Measurements from ENCODE around the gene RAB11FIP3.

RAB11FIP3 gene

GRCh38 chr16:535446-536405, 110.3 kb downstream of the RAB11FIP3 start:
- Histone ChIP-seq H3K9me3 (ENCODE audit: insufficient read depth, low read depth, low read length) (no peaks in the 10 kb centered on the region), H3K4me1 (ENCODE audit: insufficient read depth, low read length) (no peaks in the 10 kb centered on the region), H3K36me3 (ENCODE audit: insufficient read depth, low read depth, low read length) (no peaks in the 10 kb centered on the region; the same call in 1 of the 2 replicates), H3K27ac (ENCODE audit: low read length) (no peak overlapping the region), H3K27me3 (ENCODE audit: insufficient read depth, low read length) (no peaks in the 10 kb centered on the region), H3K4me3 (ENCODE audit: low read length) (no peak overlapping the region), H3K9ac (ENCODE audit: low read depth, low read length) (no peak overlapping the region)

GRCh38 chr16:536746-537145, 111.3 kb downstream of the RAB11FIP3 start:
- H3K27ac ChIP-seq (ENCODE audit: low read length): no peak overlapping the region
- no peaks in the 10 kb centered on the region for H3K9me3 ChIP-seq (ENCODE audit: insufficient read depth, low read depth, low read length)
- no peaks in the 10 kb centered on the region for H3K27me3 ChIP-seq (ENCODE audit: insufficient read depth, low read length)
- H3K4me1 ChIP-seq (ENCODE audit: insufficient read depth, low read length): no peaks in the 10 kb centered on the region
- H3K4me3 ChIP-seq (ENCODE audit: low read length): no peak overlapping the region
- H3K36me3 ChIP-seq (ENCODE audit: insufficient read depth, low read depth, low read length): no peaks in the 10 kb centered on the region; the same call in 1 of the 2 replicates
- H3K9ac ChIP-seq (ENCODE audit: low read depth, low read length): no peak overlapping the region

- H3K36me3 ChIP-seq (ENCODE audit: insufficient read depth, low read depth, low read length): no peaks in the 10 kb centered on the region; the same call in 1 of the 2 replicates
- H3K27me3 ChIP-seq (ENCODE audit: insufficient read depth, low read length): no peaks in the 10 kb centered on the region
- no peaks in the 10 kb centered on the region for H3K4me1 ChIP-seq (ENCODE audit: insufficient read depth, low read length)
Measured at GRCh38 chr16:537415-538335, 112.2 kb downstream of the RAB11FIP3 start.

GRCh38 chr16:539901-540530, 114.6 kb downstream of the RAB11FIP3 start:
- no peaks in the 10 kb centered on the region for H3K4me1 ChIP-seq (ENCODE audit: insufficient read depth, low read length)
- H3K27ac ChIP-seq (ENCODE audit: low read length): no peak overlapping the region
- H3K4me3 ChIP-seq (ENCODE audit: low read length): no peak overlapping the region
- H3K36me3 ChIP-seq (ENCODE audit: insufficient read depth, low read depth, low read length): no peaks in the 10 kb centered on the region; the same call in 1 of the 2 replicates
- no peaks in the 10 kb centered on the region for H3K27me3 ChIP-seq (ENCODE audit: insufficient read depth, low read length)
- H3K9ac ChIP-seq (ENCODE audit: low read depth, low read length): no peak overlapping the region
- H3K9me3 ChIP-seq (ENCODE audit: insufficient read depth, low read depth, low read length): no peaks in the 10 kb centered on the region

More at GRCh38 chr16:537415-538335, 112.2 kb downstream of the RAB11FIP3 start:
- H3K4me3 ChIP-seq (ENCODE audit: low read length): no peak overlapping the region
- no peaks in the 10 kb centered on the region for H3K9me3 ChIP-seq (ENCODE audit: insufficient read depth, low read depth, low read length)
- H3K9ac ChIP-seq (ENCODE audit: low read depth, low read length): no peak overlapping the region
- no peak overlapping the region for H3K27ac ChIP-seq (ENCODE audit: low read length)

GRCh38 chr16:540645-541340, 115.3 kb downstream of the RAB11FIP3 start:
- Histone ChIP-seq H3K4me1 (ENCODE audit: insufficient read depth, low read length) (no peaks in the 10 kb centered on the region), H3K9ac (ENCODE audit: low read depth, low read length) (no peak overlapping the region), H3K36me3 (ENCODE audit: insufficient read depth, low read depth, low read length) (no peaks in the 10 kb centered on the region; the same call in 1 of the 2 replicates), H3K27me3 (ENCODE audit: insufficient read depth, low read length) (no peaks in the 10 kb centered on the region), H3K27ac (ENCODE audit: low read length) (no peak overlapping the region), H3K9me3 (ENCODE audit: insufficient read depth, low read depth, low read length) (no peaks in the 10 kb centered on the region), H3K4me3 (ENCODE audit: low read length) (no peak overlapping the region)

GRCh38 chr16:543301-544164, 118.1 kb downstream of the RAB11FIP3 start:
- Histone ChIP-seq H3K4me1 (ENCODE audit: insufficient read depth, low read length) (no peaks in the 10 kb centered on the region), H3K9me3 (ENCODE audit: insufficient read depth, low read depth, low read length) (no peaks in the 10 kb centered on the region), H3K4me3 (ENCODE audit: low read length) (no peak overlapping the region), H3K9ac (ENCODE audit: low read depth, low read length) (no peak overlapping the region), H3K36me3 (ENCODE audit: insufficient read depth, low read depth, low read length) (no peaks in the 10 kb centered on the region; the same call in 1 of the 2 replicates), H3K27me3 (ENCODE audit: insufficient read depth, low read length) (no peaks in the 10 kb centered on the region), H3K27ac (ENCODE audit: low read length) (no peak overlapping the region)

GRCh38 chr16:544517-544916, 119.1 kb downstream of the RAB11FIP3 start:
- no peak overlapping the region for H3K4me3 ChIP-seq (ENCODE audit: low read length)
- no peaks in the 10 kb centered on the region for H3K27me3 ChIP-seq (ENCODE audit: insufficient read depth, low read length)

GRCh38 chr16:546909-547770, 121.7 kb downstream of the RAB11FIP3 start:
- Histone ChIP-seq H3K27me3 (ENCODE audit: insufficient read depth, low read length) (no peaks in the 10 kb centered on the region), H3K4me1 (ENCODE audit: insufficient read depth, low read length) (no peaks in the 10 kb centered on the region), H3K27ac (ENCODE audit: low read length) (no peak overlapping the region), H3K4me3 (ENCODE audit: low read length) (no peak overlapping the region), H3K9me3 (ENCODE audit: insufficient read depth, low read depth, low read length) (no peaks in the 10 kb centered on the region), H3K9ac (ENCODE audit: low read depth, low read length) (no peak overlapping the region), H3K36me3 (ENCODE audit: insufficient read depth, low read depth, low read length) (no peaks in the 10 kb centered on the region)

More at GRCh38 chr16:544517-544916, 119.1 kb downstream of the RAB11FIP3 start:
- Histone ChIP-seq H3K4me1 (ENCODE audit: insufficient read depth, low read length) (no peaks in the 10 kb centered on the region), H3K9ac (ENCODE audit: low read depth, low read length) (no peak overlapping the region), H3K27ac (ENCODE audit: low read length) (no peak overlapping the region), H3K9me3 (ENCODE audit: insufficient read depth, low read depth, low read length) (no peaks in the 10 kb centered on the region), H3K36me3 (ENCODE audit: insufficient read depth, low read depth, low read length) (no peaks in the 10 kb centered on the region)

- Histone ChIP-seq H3K36me3 (ENCODE audit: insufficient read depth, low read depth, low read length) (no peaks in the 10 kb centered on the region), H3K9ac (ENCODE audit: low read depth, low read length) (no peak overlapping the region), H3K27ac (ENCODE audit: low read length) (no peak overlapping the region), H3K27me3 (ENCODE audit: insufficient read depth, low read length) (no peaks in the 10 kb centered on the region), H3K9me3 (ENCODE audit: insufficient read depth, low read depth, low read length) (no peaks in the 10 kb centered on the region), H3K4me3 (ENCODE audit: low read length) (no peak overlapping the region), H3K4me1 (ENCODE audit: insufficient read depth, low read length) (no peaks in the 10 kb centered on the region)
Measured at GRCh38 chr16:548586-548985, 123.1 kb downstream of the RAB11FIP3 start.
